Measurements from ENCODE around the gene N4BP2. TPM values are rescaled to one million over a fixed set of nuclear protein-coding genes. Genes with fewer than 3 reads are reported as not detected.

The N4BP2 gene
- total RNA-seq, 1 donor from 2014 or later, result 41.0 TPM

- H3K36me3 Mint-ChIP-seq, result peaks cover 27% of the 10 kb centered on the region
- peaks cover 16% of the 10 kb centered on the region for H3K4me1 Mint-ChIP-seq
- no peak for TF ChIP-seq CTCF (IDR thresholded peaks at IDR 0.05; ENCODE audit: unreplicated experiment)
- H3K9me3 Mint-ChIP-seq, result no peaks in the 10 kb centered on the region
- no peaks in the 10 kb centered on the region for H3K27me3 Mint-ChIP-seq (ENCODE audit: low read depth)
- no peak overlapping the region for H3K4me3 Mint-ChIP-seq
- DNase-seq (ENCODE audit: low spot score in 2 of 2, unreplicated experiment in 2 of 2), result no peak
- no peak overlapping the region for H3K27ac Mint-ChIP-seq
These were observed 64.9 kb downstream of the N4BP2 start for GRCh38 chr4:40121515-40121914.

GRCh38 chr4:40122941-40123340 is 66.3 kb downstream of the N4BP2 start:
- DNase-seq (ENCODE audit: low spot score in 2 of 2, unreplicated experiment in 2 of 2), result no peak
- H3K27ac Mint-ChIP-seq, result peak overlapping the region; percentile 26
- no peak overlapping the region for H3K4me3 Mint-ChIP-seq
- peaks cover 16% of the 10 kb centered on the region for H3K4me1 Mint-ChIP-seq
- peaks cover 24% of the 10 kb centered on the region for H3K36me3 Mint-ChIP-seq
- TF ChIP-seq CTCF (IDR thresholded peaks at IDR 0.05; ENCODE audit: unreplicated experiment), result no peak
- H3K27me3 Mint-ChIP-seq (ENCODE audit: low read depth), result no peaks in the 10 kb centered on the region
- H3K9me3 Mint-ChIP-seq, result no peaks in the 10 kb centered on the region

GRCh38 chr4:40124690-40125089 is 68.0 kb downstream of the N4BP2 start:
- Mint-ChIP-seq H3K27ac (no peak overlapping the region), H3K27me3 (ENCODE audit: low read depth) (no peaks in the 10 kb centered on the region), H3K4me3 (no peak overlapping the region), H3K9me3 (no peaks in the 10 kb centered on the region), H3K36me3 (peaks cover 22% of the 10 kb centered on the region), H3K4me1 (peaks cover 5% of the 10 kb centered on the region)
- DNase-seq (ENCODE audit: low spot score in 2 of 2, unreplicated experiment in 2 of 2), result no peak
- TF ChIP-seq CTCF (IDR thresholded peaks at IDR 0.05; ENCODE audit: unreplicated experiment), result no peak

GRCh38 chr4:40130401-40131036 is 73.9 kb downstream of the N4BP2 start:
- Mint-ChIP-seq H3K4me3 (no peak overlapping the region), H3K36me3 (peaks cover 10% of the 10 kb centered on the region), H3K4me1 (no peaks in the 10 kb centered on the region), H3K27ac (no peak overlapping the region), H3K9me3 (no peaks in the 10 kb centered on the region), H3K27me3 (ENCODE audit: low read depth) (no peaks in the 10 kb centered on the region)
- no peak for TF ChIP-seq CTCF (IDR thresholded peaks at IDR 0.05; ENCODE audit: unreplicated experiment)
- DNase-seq (ENCODE audit: low spot score in 2 of 2, unreplicated experiment in 2 of 2), result no peak

GRCh38 chr4:40132816-40133215 is 76.2 kb downstream of the N4BP2 start:
- no peaks in the 10 kb centered on the region for H3K27me3 Mint-ChIP-seq (ENCODE audit: low read depth)
- no peak for TF ChIP-seq CTCF (IDR thresholded peaks at IDR 0.05; ENCODE audit: unreplicated experiment)
- peaks cover 11% of the 10 kb centered on the region for H3K9me3 Mint-ChIP-seq
- H3K4me3 Mint-ChIP-seq, result no peak overlapping the region
- no peaks in the 10 kb centered on the region for H3K4me1 Mint-ChIP-seq
- DNase-seq (ENCODE audit: low spot score in 2 of 2, unreplicated experiment in 2 of 2), result no peak
- no peak overlapping the region for H3K27ac Mint-ChIP-seq
- H3K36me3 Mint-ChIP-seq, result peaks cover 29% of the 10 kb centered on the region
